ENCODE data around the gene PRKG1. TPM values are rescaled to one million over a fixed set of nuclear protein-coding genes. Genes with fewer than 3 reads are reported as not detected.

PRKG1 gene
- total and polyA plus RNA-seq, 2 donors (not counting 1 experiment from before 2014, with no cell fraction given) = not detected

DNA sequence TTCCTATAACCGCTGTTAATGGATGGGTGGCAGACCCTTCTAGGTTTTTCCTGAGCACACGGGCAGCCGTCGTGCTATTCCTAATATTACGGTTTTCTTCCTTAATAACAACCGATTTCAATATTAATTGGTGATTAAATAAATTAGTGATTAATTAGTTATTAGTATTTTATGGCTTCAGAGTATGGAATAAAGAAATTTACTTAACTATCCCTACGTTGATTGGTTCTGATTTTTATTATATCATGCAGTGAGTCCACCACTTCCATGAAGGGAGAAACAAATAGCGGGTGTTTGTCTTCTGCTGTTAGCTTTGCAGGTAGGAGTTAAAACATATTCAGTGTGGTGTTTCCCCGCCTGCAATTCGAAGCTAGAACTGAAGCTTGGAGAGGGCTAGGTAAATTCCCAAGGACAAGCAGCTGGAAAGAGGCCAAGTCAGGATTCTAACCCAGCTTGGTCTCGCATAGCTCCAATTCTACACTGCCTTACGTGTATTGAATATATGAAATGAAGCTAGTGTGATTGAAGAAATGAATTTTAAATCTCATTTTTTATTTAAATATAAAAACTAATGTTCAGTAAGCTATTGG is 626.0 kb downstream of the PRKG1 start:
- H3K4me1 Mint-ChIP-seq = peaks cover 41% of the 10 kb centered on the region
- ChIA-PET POLR2A (no interaction called here), CTCF (interaction anchor here (1.0 kb wide), 1 partner anchor 9 kb away, joined by 3 read pairs; no protein-coding TSS in a partner anchor)
- peak overlapping the region; percentile 92 for H3K9ac ChIP-seq (ENCODE audit: low read length)
- H3K79me2 ChIP-seq (ENCODE audit: control insufficient read depth, insufficient read depth, low read length) = peaks cover 21% of the 10 kb centered on the region
- H3K4me3 Mint-ChIP-seq = peak overlapping the region; percentile 99
- peaks cover 4% of the 10 kb centered on the region for H3K27me3 Mint-ChIP-seq
- peak overlapping the region in 4 of 5 experiments; percentile 85 to 99 (median 92) for H3K4me3 ChIP-seq (ENCODE audit: control extremely low read depth in 1 of 5, extremely low read depth in 1 of 5, insufficient read depth in 1 of 5, low read depth in 2 of 5, low read length in 4 of 5)
- peak overlapping the region; percentile 74 for H3K4me2 ChIP-seq (replicated peaks; ENCODE audit: low read depth, low read length, poor library complexity, severe bottlenecking)
- H3K9me3 Mint-ChIP-seq (ENCODE audit: insufficient read depth) = no peaks in the 10 kb centered on the region
- peaks cover 15% of the 10 kb centered on the region for H4K20me1 ChIP-seq (ENCODE audit: control insufficient read depth, insufficient read depth, low read length, poor library complexity, severe bottlenecking)
- peaks cover 0 to 3% (median 0%) of the 10 kb centered on the region in 4 experiments for H3K27me3 ChIP-seq (replicated peaks in 1 of 4; ENCODE audit: control extremely low read depth in 1 of 4, control insufficient read depth in 3 of 4, insufficient read depth in 4 of 4, low read length in 3 of 4)
- ATAC-seq (ENCODE audit: low read depth) (no peak), DNase-seq (no peak)
- H3K9me3 ChIP-seq (ENCODE audit: control extremely low read depth in 1 of 3, control insufficient read depth in 2 of 3, insufficient read depth in 1 of 3, low read length in 2 of 3) = no peaks in the 10 kb centered on the region
- H3K4me1 ChIP-seq (ENCODE audit: control insufficient read depth in 2 of 2, insufficient read depth in 2 of 2, low read length in 2 of 2) = peaks cover 22 to 28% of the 10 kb centered on the region in 2 donors
- TF ChIP-seq, protein P1, sequence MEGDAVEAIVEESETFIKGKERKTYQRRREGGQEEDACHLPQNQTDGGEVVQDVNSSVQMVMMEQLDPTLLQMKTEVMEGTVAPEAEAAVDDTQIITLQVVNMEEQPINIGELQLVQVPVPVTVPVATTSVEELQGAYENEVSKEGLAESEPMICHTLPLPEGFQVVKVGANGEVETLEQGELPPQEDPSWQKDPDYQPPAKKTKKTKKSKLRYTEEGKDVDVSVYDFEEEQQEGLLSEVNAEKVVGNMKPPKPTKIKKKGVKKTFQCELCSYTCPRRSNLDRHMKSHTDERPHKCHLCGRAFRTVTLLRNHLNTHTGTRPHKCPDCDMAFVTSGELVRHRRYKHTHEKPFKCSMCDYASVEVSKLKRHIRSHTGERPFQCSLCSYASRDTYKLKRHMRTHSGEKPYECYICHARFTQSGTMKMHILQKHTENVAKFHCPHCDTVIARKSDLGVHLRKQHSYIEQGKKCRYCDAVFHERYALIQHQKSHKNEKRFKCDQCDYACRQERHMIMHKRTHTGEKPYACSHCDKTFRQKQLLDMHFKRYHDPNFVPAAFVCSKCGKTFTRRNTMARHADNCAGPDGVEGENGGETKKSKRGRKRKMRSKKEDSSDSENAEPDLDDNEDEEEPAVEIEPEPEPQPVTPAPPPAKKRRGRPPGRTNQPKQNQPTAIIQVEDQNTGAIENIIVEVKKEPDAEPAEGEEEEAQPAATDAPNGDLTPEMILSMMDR (IDR thresholded peaks at IDR 0.05) = no peak
- TF ChIP-seq EZH2 (IDR thresholded peaks at IDR 0.05; ENCODE audit: borderline replicate concordance, insufficient read depth, low read depth, low read length, poor library complexity, severe bottlenecking) = no peak
- WGBS (ENCODE audit: insufficient coverage) = 77% methylated on average over 3 of the region's 12 CpGs
- intact Hi-C loops (cut with micrococcal nuclease) = no loop called here
- peak overlapping the region; percentile 100 for H3K27ac Mint-ChIP-seq
- peak overlapping the region; percentile 94 for H2AFZ ChIP-seq (ENCODE audit: insufficient read depth, low read depth, low read length, poor library complexity, severe bottlenecking)
- peak overlapping the region; percentile 95 to 96 for H3K27ac ChIP-seq (ENCODE audit: low read length in 2 of 2)
- peaks cover 0 to 10% of the 10 kb centered on the region in 2 experiments for H3K36me3 ChIP-seq (replicated peaks in 1 of 2; ENCODE audit: control extremely low read depth in 1 of 2, control insufficient read depth in 1 of 2, extremely low read depth in 1 of 2, insufficient read depth in 2 of 2, low read length in 1 of 2)

DNA sequence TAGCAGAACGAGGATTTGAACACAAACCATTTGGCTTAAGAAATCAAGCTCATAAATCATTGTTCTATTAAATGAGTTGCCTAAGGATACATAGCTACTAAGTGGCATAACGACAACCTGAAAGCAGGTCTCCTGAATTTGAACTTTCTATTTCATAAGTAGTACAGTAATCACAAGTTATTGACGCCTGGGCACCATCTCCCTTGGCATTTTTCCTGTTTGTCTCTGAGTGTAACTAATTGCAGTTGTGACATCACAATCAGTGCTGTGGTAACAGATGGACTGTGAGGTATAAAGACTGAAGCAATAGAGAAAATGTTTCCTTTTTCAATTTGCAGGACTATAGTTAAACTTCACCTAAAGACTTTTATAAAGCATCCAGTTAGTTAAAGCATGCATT is 631.5 kb downstream of the PRKG1 start:
- Histone ChIP-seq H3K27ac (ENCODE audit: low read length in 2 of 2) (no peak overlapping the region), H2AFZ (ENCODE audit: insufficient read depth, low read depth, low read length, poor library complexity, severe bottlenecking) (no peak overlapping the region), H3K36me3 (replicated peaks in 1 of 2; ENCODE audit: control extremely low read depth in 1 of 2, control insufficient read depth in 1 of 2, extremely low read depth in 1 of 2, insufficient read depth in 2 of 2, low read length in 1 of 2) (no peaks in the 10 kb centered on the region), H3K4me2 (replicated peaks; ENCODE audit: low read depth, low read length, poor library complexity, severe bottlenecking) (no peak overlapping the region), H3K27me3 (replicated peaks in 1 of 4; ENCODE audit: control extremely low read depth in 1 of 4, control insufficient read depth in 3 of 4, insufficient read depth in 4 of 4, low read length in 3 of 4) (peaks cover 0 to 3% (median 0%) of the 10 kb centered on the region in 4 experiments), H3K9me3 (ENCODE audit: control extremely low read depth in 1 of 3, control insufficient read depth in 2 of 3, insufficient read depth in 1 of 3, low read length in 2 of 3) (no peaks in the 10 kb centered on the region), H3K4me3 (ENCODE audit: control extremely low read depth in 1 of 5, extremely low read depth in 1 of 5, insufficient read depth in 1 of 5, low read depth in 2 of 5, low read length in 4 of 5) (no peak overlapping the region), H4K20me1 (ENCODE audit: control insufficient read depth, insufficient read depth, low read length, poor library complexity, severe bottlenecking) (no peaks in the 10 kb centered on the region), H3K9ac (ENCODE audit: low read length) (no peak overlapping the region), H3K79me2 (ENCODE audit: control insufficient read depth, insufficient read depth, low read length) (no peaks in the 10 kb centered on the region), H3K4me1 (ENCODE audit: control insufficient read depth in 2 of 2, insufficient read depth in 2 of 2, low read length in 2 of 2) (no peaks in the 10 kb centered on the region)
- intact Hi-C loops (cut with micrococcal nuclease) = no loop called here
- no peaks in the 10 kb centered on the region for H3K9me3 Mint-ChIP-seq (ENCODE audit: insufficient read depth)
- WGBS (ENCODE audit: insufficient coverage) = no CpG with 5 or more reads among the region's 3 CpGs
- H3K4me3 Mint-ChIP-seq = no peak overlapping the region
- no peak for ATAC-seq (ENCODE audit: low read depth)
- TF ChIP-seq, protein P1 (IDR thresholded peaks at IDR 0.05) = no peak
- no peak for DNase-seq
- H3K27me3 Mint-ChIP-seq = peaks cover 4% of the 10 kb centered on the region
- ChIA-PET POLR2A (no interaction called here), CTCF (no interaction called here)
- no peaks in the 10 kb centered on the region for H3K4me1 Mint-ChIP-seq
- H3K27ac Mint-ChIP-seq = no peak overlapping the region

Data from B cell (primary cell).